NCI-H748 (cell line): ENCODE measurements around the gene MYO1A.
"Not testable (repeated sequence)": the region's sequence is repeated elsewhere in the genome, so short reads cannot be mapped to it uniquely, and the experiment has no call there.

Source experiments
- DNase-seq: peaks from one replicate; lab custom pipeline; 2025; ENCODE audit not compliant: unreplicated experiment; lab: John Stamatoyannopoulos, UW

The MYO1A gene

DNA sequence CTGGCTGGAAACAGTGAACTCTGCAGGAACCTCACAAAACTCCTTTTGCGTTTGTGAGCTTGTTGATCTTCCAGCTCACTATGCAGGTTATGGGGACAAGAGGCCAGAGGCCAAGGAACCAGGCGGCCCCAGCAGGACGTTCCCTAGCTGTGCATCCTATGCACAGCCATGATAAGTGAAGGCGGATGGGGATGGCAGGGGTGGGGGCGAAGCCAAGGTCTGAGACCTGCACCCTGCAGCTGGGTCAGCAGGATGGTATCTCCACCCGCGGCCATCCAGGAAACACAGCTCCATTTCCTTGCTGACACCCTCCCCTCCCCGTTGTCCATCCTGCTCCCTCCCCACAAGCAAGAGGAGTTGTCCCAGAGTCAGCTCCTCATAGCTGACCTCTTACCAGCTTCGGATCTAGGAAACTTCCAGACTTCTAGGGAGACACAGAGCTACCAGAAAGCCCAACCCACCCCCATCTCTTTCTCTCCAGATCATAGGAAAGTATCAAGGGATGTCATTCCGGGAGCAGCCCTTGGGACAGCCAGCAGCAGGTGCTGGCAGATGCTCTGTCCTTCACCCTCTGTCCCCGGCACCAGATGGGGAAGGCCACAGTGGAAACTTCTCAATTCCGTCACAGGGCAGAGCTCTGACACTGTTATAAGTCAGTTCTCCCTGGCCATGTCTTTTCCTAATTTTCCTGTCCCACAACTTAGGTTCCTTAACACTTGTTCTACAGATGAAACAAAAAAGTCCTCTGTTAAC lies 53.0 kb downstream of the MYO1A start:
- DNase-seq: no peak

GRCh38 chr12:56995930-56996496 lies 53.9 kb downstream of the MYO1A start:
- DNase-seq: no peak

- DNase-seq: no peak
Observed at GRCh38 chr12:56995201-56995929, 54.6 kb downstream of the MYO1A start.

DNA sequence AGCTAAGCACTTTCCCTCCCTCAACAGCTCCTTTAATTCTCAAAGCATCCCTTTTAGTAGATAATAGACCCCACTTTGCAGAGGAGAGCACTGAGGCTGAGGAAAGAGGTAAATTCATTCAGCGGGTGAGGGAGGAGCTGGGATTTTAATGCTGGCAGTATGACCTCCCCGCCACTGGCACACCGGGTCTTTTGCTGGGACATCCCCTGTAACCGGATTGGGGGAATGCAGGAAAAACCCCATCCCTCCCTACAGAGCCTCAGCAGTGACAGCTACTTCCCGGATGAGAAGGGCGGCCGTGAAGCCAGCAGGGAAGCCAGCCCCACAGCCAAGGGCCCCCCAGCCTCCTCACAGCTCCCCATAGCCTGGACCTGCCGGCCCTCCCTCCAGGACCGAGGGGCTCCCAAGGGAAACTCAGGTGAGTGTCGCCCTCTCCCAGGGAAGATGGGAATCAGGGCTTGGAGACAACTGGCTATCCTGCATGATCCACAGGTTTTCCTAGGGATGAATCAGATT lies 55.6 kb downstream of the MYO1A start:
- DNase-seq: no peak

- DNase-seq: no peak
Observed at GRCh38 chr12:56993346-56993745, 56.6 kb downstream of the MYO1A start.

- DNase-seq: no peak
Observed at GRCh38 chr12:56991319-56992246, 58.3 kb downstream of the MYO1A start.

DNA sequence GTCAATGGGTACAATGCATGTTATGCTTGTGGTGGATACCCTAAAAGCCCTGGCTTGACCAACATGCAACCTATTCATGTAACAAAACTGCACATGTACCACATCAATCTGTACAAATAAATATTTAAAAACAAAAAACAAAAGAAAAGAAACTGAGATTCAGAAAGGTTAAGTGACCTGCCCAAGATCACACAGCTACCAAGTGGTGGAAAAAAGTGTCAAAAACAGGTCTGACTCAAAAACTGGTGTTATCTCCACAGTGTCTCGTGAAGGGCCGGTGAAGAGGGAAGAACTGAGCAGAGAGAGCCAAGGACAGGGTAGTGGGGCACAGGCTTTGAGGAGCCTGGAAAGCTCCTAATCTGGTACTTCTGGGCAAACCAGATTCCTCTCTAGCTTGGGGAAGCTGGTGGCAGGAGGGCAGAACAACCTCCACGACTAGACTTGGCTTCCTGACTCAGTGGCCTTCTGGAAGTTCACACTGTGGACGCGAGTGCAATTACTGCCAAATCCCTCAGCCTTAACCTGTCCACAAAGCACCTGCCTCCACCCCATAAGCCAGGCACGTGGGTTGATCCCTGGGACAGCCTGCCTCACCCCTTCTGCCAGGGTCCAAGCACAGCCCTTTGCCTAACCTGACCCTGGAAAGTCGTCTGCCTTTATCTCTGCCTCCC lies 59.1 kb downstream of the MYO1A start:
- no peak for DNase-seq

DNA sequence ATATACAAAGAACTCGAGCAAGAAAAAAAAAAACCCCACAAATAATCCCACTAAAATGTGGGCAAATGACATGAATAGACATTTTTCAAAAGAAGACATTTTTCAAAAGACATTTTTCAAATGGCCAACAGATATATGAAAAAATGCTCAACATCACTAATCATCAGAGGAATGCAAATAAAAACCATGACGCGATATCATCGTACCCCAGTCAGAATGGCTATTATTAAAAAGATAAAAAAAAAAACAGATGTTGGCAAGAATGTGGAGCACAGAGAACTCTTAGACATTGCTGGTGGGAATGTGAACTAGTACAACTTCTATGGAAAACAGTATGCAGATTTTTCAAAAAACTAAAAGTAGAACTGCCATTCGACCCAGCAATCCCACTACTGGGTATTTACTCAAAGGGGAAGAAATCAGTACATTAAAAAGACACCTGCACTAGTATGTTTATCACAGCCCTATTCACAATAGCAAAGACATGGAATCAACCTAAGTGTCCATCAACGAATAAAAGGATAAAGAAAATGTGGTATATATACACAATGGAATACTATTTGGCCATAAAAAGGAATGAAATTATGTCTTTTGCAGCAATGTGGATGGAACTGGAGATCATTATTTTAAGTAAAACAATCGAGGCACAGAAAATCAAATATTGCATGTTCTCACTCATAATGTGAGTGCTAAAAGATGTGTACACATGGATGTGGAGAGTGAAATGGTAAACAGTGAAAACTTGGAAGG lies 59.9 kb downstream of the MYO1A start:
- no peak for DNase-seq

GRCh38 chr12:56988207-56988739 lies 61.7 kb downstream of the MYO1A start:
- DNase-seq: no peak

- DNase-seq: peak; percentile 74
Observed at GRCh38 chr12:56987551-56988053, 62.3 kb downstream of the MYO1A start.

GRCh38 chr12:56987011-56987410 lies 62.9 kb downstream of the MYO1A start:
- no peak for DNase-seq

- DNase-seq: not testable (repeated sequence)
Observed at GRCh38 chr12:56985714-56986113, 64.2 kb downstream of the MYO1A start.

GRCh38 chr12:56983386-56983785 lies 66.5 kb downstream of the MYO1A start:
- DNase-seq: no peak

- not testable (repeated sequence) for DNase-seq
Observed at GRCh38 chr12:56982578-56983236, 67.2 kb downstream of the MYO1A start.

- no peak for DNase-seq
Observed at GRCh38 chr12:56980941-56981530, 68.9 kb downstream of the MYO1A start.

GRCh38 chr12:56980268-56980667 lies 69.7 kb downstream of the MYO1A start:
- no peak for DNase-seq

GRCh38 chr12:56979628-56980027 lies 70.3 kb downstream of the MYO1A start:
- DNase-seq: no peak
